ENCODE results near the gene OLFM2.
"Not testable (repeated sequence)": the region's sequence is repeated elsewhere in the genome, so short reads cannot be mapped to it uniquely, and the experiment has no call there.

Gene OLFM2

DNA sequence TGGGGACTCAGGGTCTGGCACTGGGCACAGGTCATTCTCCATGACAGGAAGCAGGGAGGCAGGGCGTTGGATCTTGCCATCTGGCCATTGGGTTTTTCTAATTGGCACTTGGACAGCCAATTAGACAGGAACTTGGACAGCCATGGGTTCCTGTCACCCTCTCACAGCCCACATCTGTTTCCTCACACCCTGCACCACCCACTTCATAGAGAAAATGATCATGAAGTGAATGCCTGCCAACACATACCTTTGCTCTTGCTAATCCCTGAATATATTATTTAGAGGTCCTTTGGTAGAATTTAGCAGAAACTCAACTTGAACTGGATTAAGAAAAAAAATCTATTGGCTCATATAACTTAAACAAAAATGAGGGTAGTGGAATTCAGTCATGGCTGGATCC lies 4.9 kb upstream of the OLFM2 start:
- DNase-seq = no peak

DNA sequence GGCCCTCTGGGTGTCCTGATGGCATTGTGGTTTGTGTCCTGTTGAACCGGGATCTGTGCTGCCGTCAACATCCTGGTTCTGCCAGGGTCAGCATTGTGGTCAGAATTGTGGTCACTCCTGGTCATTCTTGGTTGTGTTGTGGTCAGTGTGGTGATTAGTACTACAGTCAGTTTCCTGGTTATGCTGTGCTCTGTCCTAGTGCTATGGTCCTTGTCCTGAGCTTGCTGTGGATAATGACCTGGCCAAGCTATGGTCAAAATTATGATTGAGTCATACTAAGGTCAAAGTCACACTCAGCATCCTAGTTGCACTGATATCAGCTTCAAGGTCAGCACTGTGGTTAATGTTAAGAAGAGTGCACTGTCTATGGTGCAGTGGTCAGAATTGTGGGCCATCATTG lies 4.5 kb upstream of the OLFM2 start:
- DNase-seq = no peak

DNA sequence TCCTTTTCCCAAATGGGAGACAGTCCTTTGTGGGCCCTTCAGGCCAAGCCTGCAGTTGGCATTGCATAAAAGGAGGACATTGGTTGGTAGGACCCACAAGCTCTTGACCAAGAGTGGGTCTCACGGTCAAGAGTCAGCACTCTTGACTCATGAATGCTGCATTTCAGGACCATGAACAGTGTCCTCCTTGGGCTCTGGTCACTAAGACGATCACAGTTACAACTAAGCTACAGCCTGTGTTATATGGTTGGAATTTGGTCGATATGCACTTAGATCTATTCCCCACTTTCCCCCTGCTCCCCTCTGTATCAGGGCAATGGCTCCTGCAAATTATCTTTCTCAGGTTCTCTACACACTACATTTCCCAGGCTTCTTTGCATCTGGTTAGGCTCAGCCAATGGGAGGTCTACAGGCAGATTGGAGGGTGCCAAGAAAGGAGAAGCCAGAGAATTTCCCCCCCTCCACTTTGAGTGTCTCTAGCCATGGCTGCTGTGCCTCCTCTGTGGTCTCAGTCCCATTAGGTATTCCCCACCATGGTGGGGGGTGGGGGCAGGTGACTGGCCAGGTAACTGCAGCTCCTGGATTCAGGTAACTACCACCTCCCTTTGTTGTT lies 3.1 kb upstream of the OLFM2 start:
- DNase-seq = no peak

DNA sequence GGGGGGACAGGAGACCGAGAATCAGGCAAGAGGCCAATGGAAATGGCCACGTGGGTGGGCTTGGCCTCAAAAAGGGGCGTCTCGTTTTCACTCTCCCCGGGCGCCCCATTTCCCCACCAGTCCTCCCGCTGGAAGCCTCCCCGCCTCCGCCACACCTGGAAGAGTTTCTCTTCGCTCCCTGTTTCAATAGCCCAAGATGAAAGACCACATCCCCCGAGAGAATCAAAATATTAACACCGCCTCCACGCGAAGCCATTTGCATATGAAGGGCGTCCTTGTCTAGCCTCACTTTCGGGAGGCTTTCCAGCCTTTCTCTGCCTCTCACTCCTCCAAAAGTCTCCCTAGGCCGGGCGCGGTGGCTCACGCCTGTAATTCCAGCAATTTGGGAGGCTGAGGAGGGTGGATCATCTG lies 691 bp upstream of the OLFM2 start:
- DNase-seq = no peak

DNA sequence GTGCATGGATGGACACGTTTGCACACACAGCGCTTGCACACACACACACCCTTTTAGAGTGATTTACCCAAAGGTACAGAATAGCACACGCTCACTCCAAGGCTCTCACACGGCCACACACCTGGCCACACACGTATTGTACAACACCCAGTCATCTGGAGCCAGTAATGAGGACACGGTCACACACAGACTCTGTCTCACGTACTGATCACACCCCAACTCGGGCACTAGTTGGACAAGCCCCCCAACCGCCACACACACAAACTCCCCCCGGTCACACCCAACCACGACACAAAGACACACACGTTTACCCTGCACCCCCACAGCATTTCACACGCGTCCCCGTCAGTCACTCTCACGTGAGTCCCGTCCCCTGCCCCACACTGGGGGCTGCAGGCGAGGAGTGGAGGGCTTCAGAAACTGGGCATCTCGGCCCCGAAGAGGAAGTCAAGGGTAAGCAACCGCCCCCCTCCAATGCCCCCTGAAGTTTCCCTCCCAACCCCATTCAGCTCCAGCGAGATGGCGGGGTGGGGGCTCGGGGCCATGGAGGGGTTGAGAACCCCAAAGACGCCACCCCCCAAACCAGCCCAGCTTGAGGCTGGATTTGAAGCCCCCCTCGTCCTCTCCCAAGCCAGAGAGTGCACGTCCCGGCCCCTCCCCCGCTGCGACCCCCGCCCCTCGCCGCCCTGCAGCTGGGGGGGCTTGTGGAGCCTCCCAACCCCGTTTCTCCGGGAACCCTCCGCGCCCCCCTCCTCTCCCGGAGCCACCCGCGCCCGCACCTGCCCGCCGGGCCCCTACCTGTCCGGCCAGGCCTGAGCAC lies 599 bp downstream of the OLFM2 start:
- DNase-seq = peak; percentile 61

DNA sequence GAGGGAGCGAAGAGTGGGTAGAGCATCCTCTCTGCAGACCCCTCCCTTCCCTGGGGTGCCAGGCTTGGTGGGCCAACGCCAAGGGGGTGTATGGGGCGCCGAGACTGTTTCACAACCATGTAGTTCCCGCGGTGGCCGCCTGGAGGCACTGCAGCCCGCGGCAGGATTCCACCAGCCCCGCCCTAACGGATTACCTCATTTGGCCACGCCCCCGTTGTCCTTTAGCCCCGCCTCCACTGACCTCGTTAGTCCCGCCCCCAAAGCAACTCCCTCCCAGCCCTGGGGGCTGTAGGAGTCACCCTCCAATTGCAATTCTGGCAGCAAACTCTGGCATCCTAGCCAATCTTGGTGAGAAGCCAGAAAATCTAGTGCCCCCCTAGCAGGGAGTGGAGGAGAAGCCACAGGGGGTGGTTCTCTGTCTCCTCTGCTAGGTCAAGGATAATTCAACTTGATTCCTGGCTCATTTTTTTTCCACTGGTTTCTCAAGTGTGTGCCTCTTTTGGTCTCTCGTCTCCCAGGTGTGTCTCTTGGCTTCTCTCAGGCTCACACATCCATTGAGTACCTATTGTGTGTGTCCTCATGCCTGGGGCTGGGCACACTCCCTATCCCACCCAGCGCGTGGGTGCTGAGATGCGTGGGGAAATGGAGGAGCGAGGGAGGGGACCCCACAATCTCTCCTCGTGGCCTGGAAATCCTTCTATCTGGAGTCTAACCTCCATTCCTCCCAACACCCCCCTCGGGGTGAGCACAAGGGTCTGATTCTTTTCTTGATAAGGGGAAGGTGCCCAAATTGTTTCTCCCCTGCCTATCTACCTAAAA lies 2.0 kb downstream of the OLFM2 start:
- peak; percentile 93 for DNase-seq

DNA sequence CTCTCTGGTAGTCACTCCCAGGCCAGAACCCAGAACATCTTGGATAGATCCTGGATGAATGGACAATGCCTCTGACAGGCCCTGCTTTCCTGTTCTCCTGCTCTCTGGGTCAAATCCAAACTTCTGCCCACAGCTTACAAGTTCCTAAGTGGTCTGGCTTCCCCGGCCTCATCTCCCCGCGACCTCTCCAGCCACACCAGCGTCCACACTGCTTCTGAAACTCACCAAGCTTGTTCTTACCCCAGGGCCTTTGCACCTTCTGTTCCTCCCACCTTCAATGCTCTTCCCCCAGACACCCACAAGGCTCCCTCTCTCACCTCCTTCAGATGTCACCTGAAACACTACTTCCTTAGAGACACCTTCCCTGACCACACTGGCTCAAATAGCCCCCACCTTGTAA lies 3.5 kb downstream of the OLFM2 start:
- DNase-seq = no peak

DNA sequence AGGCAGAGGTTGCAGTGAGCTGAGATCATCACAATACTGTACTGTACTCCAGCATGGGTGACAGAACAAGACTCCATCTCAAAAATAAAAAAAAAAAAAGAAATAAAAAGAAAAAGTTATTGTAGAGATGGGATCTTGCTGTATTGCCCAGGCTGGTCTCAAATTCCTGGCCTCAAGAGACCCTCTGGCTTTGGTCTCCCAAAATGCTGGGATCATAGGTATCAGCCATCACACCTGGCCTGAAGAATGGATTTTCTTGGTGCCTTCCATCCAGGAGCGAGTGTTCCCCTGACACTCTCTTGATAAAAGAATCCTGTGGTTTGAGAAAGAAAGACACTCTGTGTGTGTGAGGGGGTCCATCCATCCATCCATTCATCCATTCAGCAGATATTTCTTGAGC lies 4.7 kb downstream of the OLFM2 start:
- no peak for DNase-seq

DNA sequence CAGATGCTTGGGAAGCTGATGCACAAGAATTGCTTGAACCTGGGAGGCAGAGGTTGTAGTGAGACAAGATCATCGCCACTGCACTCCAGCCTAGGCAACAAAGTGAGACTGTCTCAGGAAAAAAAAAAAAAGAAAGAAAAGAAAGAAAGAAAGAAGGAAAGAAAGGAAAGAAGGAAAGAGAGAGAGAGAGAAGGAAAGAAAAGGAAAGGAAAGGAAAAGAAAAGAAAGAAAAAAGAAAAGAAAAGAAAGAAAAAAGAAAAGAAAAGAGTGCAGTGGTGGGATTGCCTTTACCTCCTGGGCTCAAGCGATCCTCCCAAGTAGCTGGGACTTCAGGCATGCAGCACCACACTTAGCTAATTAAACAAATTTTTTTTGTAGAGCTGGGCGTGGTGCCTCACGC lies 12.9 kb downstream of the OLFM2 start:
- DNase-seq = no peak

DNA sequence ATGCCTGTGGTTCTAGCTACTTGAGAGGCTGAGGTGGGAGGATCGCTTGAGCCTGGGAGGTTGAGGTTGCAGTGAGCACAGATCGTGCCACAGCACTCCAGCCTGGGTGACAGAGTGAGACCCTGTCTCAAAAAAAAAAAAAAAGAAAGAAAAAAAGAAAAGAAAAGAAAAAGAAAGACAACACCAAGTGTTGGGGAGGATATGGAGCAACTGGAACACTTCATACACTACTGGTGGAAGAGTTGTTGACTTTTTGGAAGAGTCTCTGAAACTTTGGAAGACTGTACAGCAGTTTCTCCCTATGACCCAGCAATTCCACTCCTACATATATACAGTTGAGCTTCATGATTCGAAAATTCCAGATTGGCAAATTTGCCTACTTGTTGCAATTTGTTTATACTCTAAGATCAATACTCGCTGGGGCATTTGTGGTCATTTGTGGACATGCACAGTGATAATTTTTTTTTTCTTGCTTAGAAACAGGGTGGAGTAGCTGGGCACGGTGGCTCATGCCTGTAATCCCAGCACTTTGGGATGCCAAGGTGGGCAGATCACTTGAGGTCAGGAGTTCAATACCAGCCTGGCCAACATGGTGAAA lies 13.4 kb downstream of the OLFM2 start:
- not testable (repeated sequence) for DNase-seq

DNA sequence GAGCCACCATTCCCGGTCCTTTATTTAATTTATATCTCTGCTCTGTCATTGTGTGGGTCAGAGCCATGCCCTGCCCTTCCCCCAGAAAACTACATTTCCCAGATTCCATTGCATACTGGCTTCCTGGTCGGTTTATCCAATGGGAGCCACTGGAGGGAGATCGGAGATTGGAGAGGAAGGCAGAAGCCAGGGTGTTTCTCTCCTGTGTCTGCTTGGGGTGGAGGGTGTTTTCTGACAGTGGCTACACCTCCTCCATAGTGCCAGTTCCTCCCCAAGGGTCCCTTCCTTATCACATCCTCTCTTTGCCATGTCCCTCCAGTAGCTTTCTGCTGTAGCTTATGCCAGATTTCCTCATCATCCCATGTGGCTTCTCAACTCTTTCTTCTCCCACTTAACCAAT lies 19.0 kb downstream of the OLFM2 start:
- no peak for DNase-seq

DNA sequence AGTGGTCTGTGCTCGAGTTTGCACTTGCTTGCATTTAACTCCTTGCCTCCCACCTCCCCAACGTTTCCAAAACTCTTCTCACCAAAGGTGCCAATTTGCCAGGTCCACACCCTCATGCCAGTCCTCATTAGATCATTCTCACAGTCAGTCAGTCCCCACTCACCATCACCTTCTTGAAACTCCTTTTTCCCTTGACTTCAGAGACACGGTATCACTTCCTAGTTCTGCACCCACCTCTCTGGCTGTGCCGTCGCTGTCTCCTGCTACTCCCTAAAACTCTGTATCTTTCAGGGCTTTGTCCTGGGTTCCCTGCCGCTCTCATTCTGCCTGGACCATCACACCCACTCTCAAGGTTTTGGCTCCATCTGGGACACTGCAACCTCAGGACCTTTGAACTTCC lies 19.6 kb downstream of the OLFM2 start:
- DNase-seq = no peak

DNA sequence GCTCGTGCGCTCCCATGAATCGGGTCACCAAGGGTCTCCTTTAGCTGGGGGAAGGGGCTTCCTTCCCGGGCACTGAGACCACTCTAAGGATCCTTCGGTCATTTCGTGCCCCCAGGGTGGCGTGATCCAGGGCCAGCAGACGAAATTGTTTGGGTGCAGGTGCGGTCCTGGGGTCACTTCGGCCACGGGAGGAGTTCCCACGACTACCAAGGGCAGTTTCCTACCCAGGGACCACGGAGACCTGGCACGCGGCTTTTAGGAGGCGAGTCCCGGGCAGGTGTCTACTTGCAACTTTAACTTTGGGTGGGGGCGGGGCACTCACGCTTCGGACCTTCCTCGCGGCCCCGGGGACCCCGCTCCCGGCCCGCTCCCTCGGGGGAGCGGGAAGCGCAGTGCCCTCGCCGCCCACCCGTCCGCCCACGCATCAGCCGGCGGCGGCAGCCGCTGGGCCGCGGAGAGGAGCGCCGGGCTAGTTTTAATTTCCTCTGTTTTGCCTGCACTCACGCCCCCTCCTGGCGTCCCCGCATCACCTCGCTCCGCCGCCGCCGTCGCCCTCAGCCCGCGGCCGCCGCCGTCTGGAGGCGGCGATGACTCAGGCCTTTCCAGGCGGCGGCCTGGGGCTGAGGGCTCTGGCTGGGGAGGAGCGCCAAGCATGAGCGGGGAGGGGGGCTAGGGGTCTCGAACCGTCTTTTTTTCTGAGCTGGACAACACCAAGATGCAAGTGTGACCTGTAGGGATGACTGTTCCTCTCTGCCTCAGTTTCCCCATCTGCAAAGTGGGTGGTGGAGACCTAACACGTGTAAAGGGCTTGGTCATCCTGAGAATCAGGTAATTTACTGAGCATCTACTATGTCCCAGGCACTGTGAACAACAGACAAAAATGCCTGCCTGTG lies 21.8 kb downstream of the OLFM2 start:
- DNase-seq = peak; percentile 93

DNA sequence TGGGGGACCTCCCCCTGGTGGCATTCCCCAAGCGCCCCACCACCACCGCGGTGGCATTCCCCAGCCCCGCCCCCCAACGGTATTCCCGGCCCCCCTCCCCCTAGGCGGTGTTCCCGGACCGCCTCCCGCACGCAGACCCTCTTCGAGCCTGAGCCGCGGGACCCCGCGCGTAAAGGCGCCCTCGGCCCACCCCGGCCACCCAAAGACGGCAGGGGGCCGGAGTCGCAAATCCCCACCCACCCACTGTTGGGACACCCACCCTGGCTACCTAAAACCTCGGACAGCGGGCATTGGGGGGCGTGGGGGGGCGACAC lies 22.4 kb downstream of the OLFM2 start:
- DNase-seq = no peak

DNA sequence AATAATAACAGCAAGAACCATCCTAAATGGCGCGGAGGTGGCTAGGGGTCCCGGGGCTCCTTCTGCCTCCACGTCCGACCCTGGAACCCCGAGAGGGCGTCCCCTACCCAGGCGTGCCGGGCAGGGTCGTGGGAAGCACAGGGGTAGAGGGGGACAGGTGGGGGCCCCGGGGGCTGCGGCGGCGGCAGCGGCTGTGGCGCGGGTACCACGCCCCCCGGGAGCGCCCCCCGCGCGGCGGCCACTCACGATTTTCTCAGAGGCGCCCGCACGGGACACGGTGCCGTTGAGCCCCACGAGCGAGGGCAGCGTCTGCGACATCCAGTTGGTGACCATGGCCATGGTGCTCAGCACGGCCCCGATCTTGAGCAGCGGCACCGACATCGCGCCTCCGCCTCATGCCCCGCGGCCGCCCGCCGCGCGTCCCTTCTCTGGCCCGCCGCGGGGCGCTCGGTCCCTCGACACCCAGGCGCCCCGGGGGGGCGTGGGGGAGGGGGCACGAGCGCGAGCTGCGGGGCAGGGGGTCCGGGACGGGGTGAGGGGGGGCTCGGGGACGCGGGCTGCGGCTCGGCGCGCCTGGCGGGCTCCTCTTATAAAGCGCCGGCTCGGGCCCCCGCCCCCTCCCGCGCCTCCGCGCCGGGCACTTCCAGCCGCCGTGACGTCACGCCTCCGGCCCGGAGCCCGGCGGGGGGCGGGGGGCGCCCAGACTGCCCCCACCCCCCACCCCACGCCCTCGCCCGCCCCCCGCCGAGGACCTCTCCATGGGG lies 22.9 kb downstream of the OLFM2 start:
- DNase-seq = peak; percentile 65

DNA sequence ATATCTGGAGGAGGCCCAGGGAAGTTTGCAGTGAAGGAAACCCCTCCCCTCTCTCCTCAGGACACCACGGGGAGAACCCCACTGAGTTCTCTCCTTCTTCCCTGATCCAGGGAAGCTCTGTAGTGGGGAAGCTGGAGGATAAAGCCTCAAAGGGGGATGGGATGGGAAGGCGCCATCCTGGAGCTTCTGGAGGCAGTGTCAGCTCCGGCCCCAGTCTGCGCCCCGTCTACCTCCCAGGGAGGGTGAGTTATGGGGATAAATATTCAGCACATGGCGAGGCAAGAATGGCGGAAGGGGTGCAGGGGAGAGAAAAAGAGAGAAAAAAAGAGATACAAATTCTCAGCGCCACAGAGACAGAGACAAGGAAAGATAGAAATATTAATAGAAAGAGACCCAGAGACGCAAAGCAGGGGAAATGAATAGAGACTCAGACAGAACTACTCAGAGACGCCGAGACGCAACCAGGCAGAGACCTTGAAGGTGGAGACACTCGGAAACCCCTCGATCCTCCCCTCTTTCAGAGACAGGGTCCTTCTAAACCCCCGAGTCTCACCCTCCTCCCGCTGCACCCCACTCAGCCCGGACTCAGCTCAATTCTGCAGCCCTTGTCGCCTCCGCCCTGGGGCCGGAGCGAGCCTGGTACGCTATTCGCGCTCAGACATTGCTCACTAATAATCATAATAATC lies 23.6 kb downstream of the OLFM2 start:
- no peak for DNase-seq

DNA sequence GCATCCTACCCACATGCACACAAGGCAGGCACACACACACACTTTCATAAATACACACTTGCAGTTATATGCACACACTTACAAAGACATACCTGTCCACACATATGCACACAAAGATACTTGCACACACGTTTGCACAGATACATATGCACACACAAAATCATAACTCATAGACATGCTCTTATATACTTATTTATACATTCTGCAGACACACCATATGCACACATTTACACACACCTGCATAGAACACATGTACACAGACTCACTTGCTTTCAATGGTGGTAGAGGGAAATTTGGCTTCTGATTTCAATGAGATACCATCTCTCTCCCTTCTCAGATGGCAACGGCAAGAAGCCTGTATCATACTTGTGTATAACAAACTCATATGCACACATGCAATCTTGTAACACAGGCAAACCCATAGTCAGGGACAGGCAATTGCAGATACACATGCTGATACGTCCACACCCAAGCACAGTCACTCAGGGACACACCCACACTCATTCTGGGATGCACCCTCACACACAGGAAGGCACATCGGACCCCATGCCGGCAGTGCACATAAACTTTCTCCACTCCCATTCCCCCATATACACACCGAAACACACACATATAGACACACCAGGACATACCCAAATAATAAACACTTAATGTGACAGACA lies 24.7 kb downstream of the OLFM2 start:
- no peak for DNase-seq

DNA sequence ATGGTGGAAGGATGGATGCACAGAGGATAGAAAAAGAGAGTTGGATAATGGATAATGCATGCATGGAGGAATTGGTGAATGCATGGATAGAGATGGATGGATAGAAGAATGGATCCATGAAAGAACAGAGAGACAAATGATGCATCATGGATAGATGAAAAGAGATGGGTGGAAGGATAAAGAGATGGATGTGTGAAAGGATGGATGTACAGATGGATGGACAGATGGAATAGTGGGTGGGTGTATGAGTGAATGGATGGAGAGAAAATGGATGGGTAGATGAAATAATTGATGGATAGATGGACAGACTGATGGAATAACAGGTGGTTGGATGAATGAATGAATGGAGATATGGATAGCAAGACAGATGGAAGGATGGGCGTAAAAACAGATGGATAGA lies 25.7 kb downstream of the OLFM2 start:
- no peak for DNase-seq

DNA sequence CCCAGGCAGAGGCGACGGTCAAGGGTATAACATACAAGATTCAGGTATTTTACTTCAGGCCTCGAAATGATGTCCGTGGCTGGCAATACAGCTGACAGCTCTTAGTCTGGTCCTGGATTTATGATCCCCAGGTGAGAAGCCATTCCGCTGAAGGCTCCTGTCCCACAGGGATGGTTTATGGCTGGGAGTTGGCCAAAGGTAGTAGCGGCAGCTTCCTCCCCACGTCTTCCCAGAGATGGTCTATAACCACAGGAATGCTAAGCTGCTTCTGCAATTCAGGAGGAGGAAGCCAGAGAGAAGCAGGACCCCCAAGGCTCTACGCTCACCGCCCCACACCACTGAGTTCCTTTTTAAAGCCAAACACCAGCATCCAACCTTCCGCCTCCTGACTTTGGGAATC lies 27.1 kb downstream of the OLFM2 start:
- no peak for DNase-seq

DNA sequence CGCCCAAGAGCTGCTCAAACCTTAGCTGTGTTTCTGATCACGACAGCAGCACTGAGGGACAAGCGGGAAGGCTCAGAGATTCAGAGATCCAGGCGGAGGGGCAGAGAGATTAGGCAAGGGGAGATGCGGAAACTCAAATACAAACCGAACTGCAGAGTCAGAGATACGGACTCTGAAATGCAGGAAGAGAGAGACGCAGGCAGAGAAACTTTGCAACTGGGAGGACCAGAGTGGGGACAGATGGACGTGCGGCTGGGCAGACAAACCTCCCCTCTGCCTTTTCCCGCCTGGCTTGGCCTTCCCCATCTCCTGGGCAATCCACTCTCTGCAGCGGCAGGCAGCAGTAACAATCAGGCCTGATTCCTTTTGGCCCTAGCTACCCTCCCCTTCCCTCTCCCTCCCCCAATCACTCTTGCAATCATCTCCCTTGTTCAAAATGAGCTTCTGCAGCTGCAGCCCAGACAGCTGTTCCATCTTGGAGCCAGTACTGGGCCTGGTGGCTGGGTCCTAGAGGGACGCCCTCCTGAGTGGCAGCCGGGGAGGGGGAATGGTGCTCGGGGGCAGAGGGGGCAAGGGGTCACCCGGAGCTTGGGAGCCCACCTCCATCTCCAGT lies 29.7 kb downstream of the OLFM2 start:
- DNase-seq = no peak

Measured in activated effector memory CD4-positive, alpha-beta T cell treated with anti-CD3 and anti-CD28 coated beads, Interleukin-2, amount 50 U/mL, for 16 hours (primary cell).